ENCODE data around the gene KCNAB1. TPM values are rescaled to one million over a fixed set of nuclear protein-coding genes. Genes with fewer than 3 reads are reported as not detected.

Gene KCNAB1
- total and polyA plus RNA-seq, 10 of the 15 experiments (the other 5 are each of a cell fraction or from before 2014, with no cell fraction given): 0.11 to 0.69 (median 0.43) TPM; not detected in 6

- TF ChIP-seq ZBTB40 (IDR thresholded peaks at IDR 0.05; ENCODE audit: borderline replicate concordance) (no peak), PKNOX1 (IDR thresholded peaks at IDR 0.05) (no peak), POLR2AphosphoS5 (IDR thresholded peaks at IDR 0.05; ENCODE audit: low read length) (no peak)
These were observed 251.3 kb downstream of the KCNAB1 start (continued) for GRCh38 chr3:156371701-156372100.

GRCh38 chr3:156373095-156373494 lies 252.7 kb downstream of the KCNAB1 start:
- Histone ChIP-seq H3K4me1 (ENCODE audit: control insufficient read depth, insufficient read depth, low read length) (no peaks in the 10 kb centered on the region), H3K79me2 (ENCODE audit: control insufficient read depth, insufficient read depth, low read length) (no peaks in the 10 kb centered on the region), H3K27me3 (replicated peaks in 1 of 2; ENCODE audit: control insufficient read depth in 2 of 2, insufficient read depth in 2 of 2, low read length in 1 of 2) (no peaks in the 10 kb centered on the region), H3K27ac (ENCODE audit: control insufficient read depth, insufficient read depth) (no peak overlapping the region), H3K9ac (ENCODE audit: control insufficient read depth, insufficient read depth, low read length) (no peak overlapping the region), H3K36me3 (ENCODE audit: control insufficient read depth in 2 of 2, insufficient read depth in 2 of 2, low read length in 1 of 2) (no peaks in the 10 kb centered on the region), H3K9me3 (replicated peaks; ENCODE audit: control insufficient read depth, insufficient read depth, low read length) (no peaks in the 10 kb centered on the region), H4K20me1 (ENCODE audit: control insufficient read depth, insufficient read depth) (no peaks in the 10 kb centered on the region), H3K4me3 (no peak overlapping the region), H3K4me2 (ENCODE audit: control insufficient read depth, insufficient read depth) (no peak overlapping the region), H2AFZ (ENCODE audit: control insufficient read depth, low read depth, low read length) (no peak overlapping the region)
- DNase-seq (ENCODE audit: low read depth, low spot score): no peak
- ChIA-PET SMC1A (ENCODE audit: uncharacterized antibody, unreplicated experiment) (interaction anchor here (0.8 to 2.8 kb wide), 2 partner anchors 9 to 42 kb away, joined by 4 to 14 read pairs; no protein-coding TSS in a partner anchor), POLR2A (no interaction called here), RAD21 (ENCODE audit: unreplicated experiment) (no interaction called here), CTCF (interaction anchor here (0.8 to 3.0 kb wide), 5 partner anchors 9 to 222 kb away, joined by 3 to 18 read pairs (median 3); no protein-coding TSS in a partner anchor)
- BruUV-seq (replicated peaks): no TSS peak
- 53% methylated on average over 1 of the region's 1 CpG for WGBS (ENCODE audit: insufficient coverage, insufficient replicate concordance, low lambda C conversion rate, missing lambda C conversion rate)
- no peak for FAIRE-seq
- intact Hi-C loops (cut with micrococcal nuclease; ENCODE audit: unreplicated experiment) (no loop called here), in situ Hi-C loops (cut with MboI) (no loop called here)
- no peak for ATAC-seq
- TF ChIP-seq ZNF687 (IDR thresholded peaks at IDR 0.05): no peak
- no peak for TF ChIP-seq IKZF2 (IDR thresholded peaks at IDR 0.05)
- TF ChIP-seq USF1 (IDR thresholded peaks at IDR 0.05; ENCODE audit: borderline replicate concordance, extremely low read length, insufficient read depth, low read depth, low read length): no peak
- no peak for TF ChIP-seq CBX3 (IDR thresholded peaks at IDR 0.05; ENCODE audit: borderline replicate concordance, low read depth)
- no peak for TF ChIP-seq ZNF217 (IDR thresholded peaks at IDR 0.05)
- TF ChIP-seq RAD21 (IDR thresholded peaks at IDR 0.05; ENCODE audit: insufficient read depth, low read depth, low read length): no peak
- TF ChIP-seq RBBP5 (conservative IDR thresholded peaks at IDR 0.05): no peak
- no peak for TF ChIP-seq STAT3 (IDR thresholded peaks at IDR 0.05; ENCODE audit: low read depth, low read length)
- no peak for TF ChIP-seq MAX (IDR thresholded peaks at IDR 0.05; ENCODE audit: low read depth, low read length)
